Keratinocyte (primary cell): ENCODE data around the gene TBC1D20. TPM values are rescaled to one million over a fixed set of nuclear protein-coding genes. Genes with fewer than 3 reads are reported as not detected.

Experiments
- DNase-seq: peaks from one replicate; pipeline ENCODE4 v3.0.0-alpha.2; 2011; ENCODE audit warnings: low read depth, missing footprints, low spot score
- FAIRE-seq: peaks from 2 replicates; lab custom pipeline; 2011; peaks lifted over from hg19 to GRCh38; lab: Jason Lieb, UNC
- H2AFZ ChIP-seq: 2 replicates; pipeline ENCODE4 v1.6.0; 2012; ENCODE audit warnings: low read length, control low read depth, inconsistent platforms; ENCODE audit not compliant: control insufficient read depth
- H3K27ac ChIP-seq: 2 replicates; pipeline ENCODE4 v1.5.1; 2011; ENCODE audit warnings: low read length; ENCODE audit not compliant: control insufficient read depth, insufficient read depth
- H3K27me3 ChIP-seq: 3 replicates; pipeline ENCODE4 v1.6.0; 2011; ENCODE audit warnings: low read length; ENCODE audit not compliant: control insufficient read depth, insufficient read depth; ENCODE audit errors: extremely low read depth
- H3K36me3 ChIP-seq, 2 experiments: 2 replicates in 1 of 2; 3 replicates in 1 of 2; pipeline ENCODE4 v1.5.1; 2011; ENCODE audit warnings: low read length in 2 of 2, mild to moderate bottlenecking in 1 of 2; ENCODE audit not compliant: control insufficient read depth in 2 of 2, insufficient read depth in 2 of 2; ENCODE audit errors: extremely low read depth in 1 of 2
- H3K4me1 ChIP-seq: 3 replicates; pipeline ENCODE4 v1.5.1; 2011; ENCODE audit warnings: low read length; ENCODE audit not compliant: control insufficient read depth, insufficient read depth; ENCODE audit errors: extremely low read depth
- H3K4me2 ChIP-seq: 3 replicates; pipeline ENCODE4 v1.6.0; 2011; ENCODE audit warnings: low read depth, low read length; ENCODE audit not compliant: control insufficient read depth, insufficient read depth; ENCODE audit errors: extremely low read depth
- H3K4me3 ChIP-seq, 3 experiments: fragments of 200-600 bp in 1 of 3; sonication (generic) in 1 of 3; 2 replicates in 2 of 3; 3 replicates in 1 of 3; pipeline ENCODE4 v1.5.1; 2011 to 2016; ENCODE audit warnings: low read length in 3 of 3, mild to moderate bottlenecking in 3 of 3, control low read depth in 2 of 3, inconsistent platforms in 1 of 3, low read depth in 1 of 3, mixed read lengths in 1 of 3, mixed run types in 1 of 3, moderate library complexity in 1 of 3; ENCODE audit not compliant: control insufficient read depth in 2 of 3, insufficient read depth in 2 of 3; ENCODE audit errors: extremely low read depth in 1 of 3
- H3K79me2 ChIP-seq: 2 replicates; pipeline ENCODE4 v1.6.0; 2012; ENCODE audit warnings: low read length; ENCODE audit not compliant: control insufficient read depth, insufficient read depth
- H3K9ac ChIP-seq: 3 replicates; pipeline ENCODE4 v1.6.0; 2011; ENCODE audit warnings: low read length; ENCODE audit not compliant: control insufficient read depth, insufficient read depth; ENCODE audit errors: extremely low read depth
- H3K9me1 ChIP-seq: 3 replicates; pipeline ENCODE4 v1.6.0; 2011; ENCODE audit warnings: low read length; ENCODE audit not compliant: control insufficient read depth, insufficient read depth; ENCODE audit errors: extremely low read depth
- H3K9me3 ChIP-seq: 2 replicates; pipeline ENCODE4 v1.5.1; 2012; ENCODE audit warnings: low read depth, low read length; ENCODE audit not compliant: control insufficient read depth
- H4K20me1 ChIP-seq: 3 replicates; pipeline ENCODE4 v1.6.0; 2011; ENCODE audit warnings: low read length; ENCODE audit not compliant: control insufficient read depth, insufficient read depth; ENCODE audit errors: extremely low read depth
- EZH2 ChIP-seq: IDR thresholded peaks from one replicate; pipeline ENCODE4 v1.6.1; 2012; ENCODE audit warnings: inconsistent platforms, mild to moderate bottlenecking, low read length, moderate library complexity
- dilution Hi-C: fragments of 300-500 bp; cut with MboI; formaldehyde crosslinking; loops from one replicate; pipeline ENCODE4 v1.7.0; 2020; ENCODE audit warnings: low sequenced_read_pairs; ENCODE audit not compliant: extremely low pct_ligation_motif_present
- polyA plus RNA-seq, 5 experiments: library from polyadenylated mRNA; depleted of rRNA in 3 of 5; stranded (reverse) in 3 of 5; stranded (forward) in 1 of 5; unstranded in 1 of 5; fragments of >200 nt; gene quantifications; 1 replicate in 1 of 5; 2 replicates in 3 of 5; 3 replicates in 1 of 5; pipeline versions ENCODE4 v1.2.1 to v1.2.3, GENCODE V29; 2011 to 2012; ENCODE audit warnings: missing spikeins in 2 of 5, low read depth in 1 of 5, low replicate concordance in 1 of 5
- TF ChIP-seq, protein P1 (sequence below), 3 experiments: IDR thresholded peaks in 1 of 3; conservative IDR thresholded peaks in 1 of 3; optimal IDR thresholded peaks in 1 of 3; 2 replicates in 2 of 3; 3 replicates in 1 of 3; pipeline versions ENCODE3 to v1.5.1; 2011; ENCODE audit warnings: low read length in 3 of 3, mild to moderate bottlenecking in 3 of 3, moderate library complexity in 2 of 3, control low read depth in 1 of 3, inconsistent platforms in 1 of 3; ENCODE audit not compliant: insufficient read depth in 2 of 3; ENCODE audit errors: extremely low read depth in 1 of 3

Gene TBC1D20
- polyA plus RNA-seq, 1 donor (not counting 4 experiments of a cell fraction or from before 2014, with no cell fraction given), result 24.5 TPM

DNA sequence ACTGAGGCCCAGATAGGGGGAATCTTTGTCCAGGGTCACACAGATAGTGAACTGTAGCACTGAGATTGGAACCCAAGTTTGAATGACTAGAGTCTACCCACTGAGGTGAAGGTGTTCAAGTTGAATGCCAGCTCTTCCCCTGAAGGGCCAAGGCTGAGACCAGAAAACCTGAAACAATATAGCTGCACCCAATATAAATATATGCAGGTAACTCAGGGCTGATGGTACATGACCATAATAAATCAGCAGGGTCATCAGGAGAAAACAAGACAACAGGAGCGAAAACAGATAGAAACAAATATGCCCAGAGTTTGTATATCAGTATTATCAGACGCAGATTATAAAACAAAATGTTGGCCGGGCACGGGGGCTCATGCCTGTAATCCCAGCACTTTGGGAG lies 58.2 kb downstream of the TBC1D20 start:
- no peak overlapping the region for H3K27ac ChIP-seq
- H3K36me3 ChIP-seq, result no peaks in the 10 kb centered on the region
- no peak overlapping the region for H3K4me2 ChIP-seq
- no peaks in the 10 kb centered on the region for H4K20me1 ChIP-seq
- H3K79me2 ChIP-seq, result peaks cover 10% of the 10 kb centered on the region
- no peaks in the 10 kb centered on the region for H3K27me3 ChIP-seq
- peaks cover 39% of the 10 kb centered on the region for H3K4me1 ChIP-seq
- no peak for DNase-seq
- dilution Hi-C loops, result no loop called here
- H3K9me3 ChIP-seq, result no peaks in the 10 kb centered on the region
- H2AFZ ChIP-seq, result no peak overlapping the region
- peaks cover 4% of the 10 kb centered on the region for H3K9me1 ChIP-seq
- H3K9ac ChIP-seq, result no peak overlapping the region
- FAIRE-seq, result no peak
- no peak overlapping the region for H3K4me3 ChIP-seq
- TF ChIP-seq, protein P1, sequence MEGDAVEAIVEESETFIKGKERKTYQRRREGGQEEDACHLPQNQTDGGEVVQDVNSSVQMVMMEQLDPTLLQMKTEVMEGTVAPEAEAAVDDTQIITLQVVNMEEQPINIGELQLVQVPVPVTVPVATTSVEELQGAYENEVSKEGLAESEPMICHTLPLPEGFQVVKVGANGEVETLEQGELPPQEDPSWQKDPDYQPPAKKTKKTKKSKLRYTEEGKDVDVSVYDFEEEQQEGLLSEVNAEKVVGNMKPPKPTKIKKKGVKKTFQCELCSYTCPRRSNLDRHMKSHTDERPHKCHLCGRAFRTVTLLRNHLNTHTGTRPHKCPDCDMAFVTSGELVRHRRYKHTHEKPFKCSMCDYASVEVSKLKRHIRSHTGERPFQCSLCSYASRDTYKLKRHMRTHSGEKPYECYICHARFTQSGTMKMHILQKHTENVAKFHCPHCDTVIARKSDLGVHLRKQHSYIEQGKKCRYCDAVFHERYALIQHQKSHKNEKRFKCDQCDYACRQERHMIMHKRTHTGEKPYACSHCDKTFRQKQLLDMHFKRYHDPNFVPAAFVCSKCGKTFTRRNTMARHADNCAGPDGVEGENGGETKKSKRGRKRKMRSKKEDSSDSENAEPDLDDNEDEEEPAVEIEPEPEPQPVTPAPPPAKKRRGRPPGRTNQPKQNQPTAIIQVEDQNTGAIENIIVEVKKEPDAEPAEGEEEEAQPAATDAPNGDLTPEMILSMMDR (optimal IDR thresholded peaks at IDR 0.05 in 1 of 3, IDR thresholded peaks at IDR 0.05 in 1 of 3, conservative IDR thresholded peaks at IDR 0.05 in 1 of 3; ENCODE audit: extremely low read depth in 1 of 3, insufficient read depth in 2 of 3, low read length in 3 of 3), result no peak
- no peak for TF ChIP-seq EZH2

DNA sequence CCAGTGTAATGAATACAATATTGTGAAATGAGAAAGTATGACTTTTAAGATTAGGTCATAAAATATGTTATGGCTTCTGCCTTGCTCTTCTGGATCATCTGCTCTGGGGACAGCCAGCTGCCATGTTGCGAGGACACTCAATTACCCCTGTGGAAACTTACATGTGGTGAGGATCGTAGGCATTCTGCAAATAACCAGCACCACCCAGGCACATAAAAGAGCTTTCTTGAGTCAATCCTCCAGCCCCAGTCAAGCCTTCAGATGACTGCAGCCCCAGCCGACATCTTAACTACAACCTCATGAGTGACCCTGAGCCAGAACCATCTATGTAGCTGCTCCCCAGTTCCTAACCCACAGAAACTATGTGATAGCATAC lies 58.8 kb downstream of the TBC1D20 start:
- Histone ChIP-seq H3K9ac (no peak overlapping the region), H3K27ac (no peak overlapping the region), H3K27me3 (no peaks in the 10 kb centered on the region), H4K20me1 (no peaks in the 10 kb centered on the region), H3K4me2 (no peak overlapping the region), H2AFZ (no peak overlapping the region), H3K36me3 (no peaks in the 10 kb centered on the region), H3K4me3 (no peak overlapping the region), H3K9me1 (peaks cover 4% of the 10 kb centered on the region), H3K4me1 (peaks cover 39% of the 10 kb centered on the region), H3K79me2 (peaks cover 4% of the 10 kb centered on the region), H3K9me3 (no peaks in the 10 kb centered on the region)
- DNase-seq (no peak), FAIRE-seq (no peak)
- TF ChIP-seq, protein P1 (optimal IDR thresholded peaks at IDR 0.05 in 1 of 3, IDR thresholded peaks at IDR 0.05 in 1 of 3, conservative IDR thresholded peaks at IDR 0.05 in 1 of 3; ENCODE audit: extremely low read depth in 1 of 3, insufficient read depth in 2 of 3, low read length in 3 of 3), result no peak
- TF ChIP-seq EZH2, result no peak
- dilution Hi-C loops, result no loop called here
